NCI-H2171 (cell line): ENCODE results near the gene GPR89A.
"Not testable (repeated sequence)": the region's sequence is repeated elsewhere in the genome, so short reads cannot be mapped to it uniquely, and the experiment has no call there.

ENCODE experiments used
- DNase-seq: peaks from one replicate; lab custom pipeline; 2025; lab: John Stamatoyannopoulos, UW

Gene GPR89A

GRCh38 chr1:145686078-145686477, 78.3 kb downstream of the GPR89A start:
- not testable (repeated sequence) for DNase-seq

- no peak for DNase-seq
These were observed 80.5 kb downstream of the GPR89A start for GRCh38 chr1:145688328-145688727.

GRCh38 chr1:145688924-145689323, 81.1 kb downstream of the GPR89A start:
- DNase-seq = no peak

- DNase-seq = no peak
These were observed 82.1 kb downstream of the GPR89A start for GRCh38 chr1:145689922-145690321.

- no peak for DNase-seq
These were observed 83.1 kb downstream of the GPR89A start for GRCh38 chr1:145690587-145691558.

- no peak for DNase-seq
These were observed 85.1 kb downstream of the GPR89A start for GRCh38 chr1:145692785-145693443.

GRCh38 chr1:145695821-145696629, 88.2 kb downstream of the GPR89A start:
- DNase-seq = no peak

GRCh38 chr1:145696630-145696960, 88.8 kb downstream of the GPR89A start:
- DNase-seq = no peak

- no peak for DNase-seq
These were observed 93.6 kb downstream of the GPR89A start for GRCh38 chr1:145701306-145701862.

GRCh38 chr1:145702052-145702451, 94.3 kb downstream of the GPR89A start:
- DNase-seq = no peak

GRCh38 chr1:145702826-145703225, 95.0 kb downstream of the GPR89A start:
- DNase-seq = no peak

- no peak for DNase-seq
These were observed 97.8 kb downstream of the GPR89A start for GRCh38 chr1:145705622-145706021.

- no peak for DNase-seq
These were observed 98.4 kb downstream of the GPR89A start for GRCh38 chr1:145706086-145706664.

- DNase-seq = no peak
These were observed 99.5 kb downstream of the GPR89A start, which contains the start of gene PDZK1 for GRCh38 chr1:145707183-145707867. Gene PDZK1 (minus strand): TSS chr1:145707368. CDS start chr1:145688021, 19,347 bp downstream.

GRCh38 chr1:145708063-145708462, 100.3 kb downstream of the GPR89A start:
- no peak for DNase-seq

- DNase-seq = no peak
These were observed 102.7 kb downstream of the GPR89A start for GRCh38 chr1:145710291-145711027.

GRCh38 chr1:145711213-145711651, 103.4 kb downstream of the GPR89A start:
- no peak for DNase-seq

GRCh38 chr1:145714524-145715111, 106.8 kb downstream of the GPR89A start:
- DNase-seq = no peak

GRCh38 chr1:145716641-145717345, 109.0 kb downstream of the GPR89A start:
- no peak for DNase-seq
